ENCODE data around the gene PGC.

GRCh38 chr6:41691426-41692079 lies 55.6 kb downstream of the PGC start:
- TF ChIP-seq ELK1 (CRISPR knock-in tag; IDR thresholded peaks at IDR 0.05) (no peak), MAZ (CRISPR knock-in tag; conservative IDR thresholded peaks at IDR 0.05 in 1 of 2, IDR thresholded peaks at IDR 0.05 in 1 of 2) (no peak), HBP1 (CRISPR knock-in tag; IDR thresholded peaks at IDR 0.05) (no peak), CHD7 (IDR thresholded peaks at IDR 0.05; ENCODE audit: low read depth, low read length) (no peak)
